Adrenal gland (tissue), 5 donors: Measurements from ENCODE around the gene IGF2BP2.

Experiments used
- CTCF ChIP-seq, 6 experiments: fragments of 450-650 bp in 4 of 6; fragments of 200-600 bp in 2 of 6; sonication (generic) in 1 of 6; IDR thresholded peaks; 1 replicate in 5 of 6; 2 replicates in 1 of 6; pipeline versions ENCODE4 v1.5.1 to v1.8.0; 2016 to 2021; ENCODE audit warnings: antibody characterized with exemption in 6 of 6, mild to moderate bottlenecking in 2 of 6, moderate library complexity in 1 of 6
- POLR2A ChIP-seq, 2 donors: fragments of 450-650 bp; IDR thresholded peaks; one replicate each; pipeline ENCODE4 v1.6.1; 2017; ENCODE audit warnings: antibody characterized with exemption in 2 of 2, mild to moderate bottlenecking in 2 of 2, moderate library complexity in 1 of 2
- donor health status: DM: no; HTN: no; CAD: no.

GRCh38 chr3:185754920-185755319 lies 69.9 kb downstream of the IGF2BP2 start:
- TF ChIP-seq CTCF (IDR thresholded peaks at IDR 0.05) (no peak), POLR2A (IDR thresholded peaks at IDR 0.05) (no peak)
